IPS-18c (cell line): Measurements from ENCODE around the gene LPO.

Experiments
- H3K4me3 ChIP-seq: 2 replicates; pipeline ENCODE4 v1.7.0; 2013; ENCODE audit warnings: low read depth, mild to moderate bottlenecking, low read length, moderate library complexity; ENCODE audit not compliant: insufficient read depth
- H3K9me3 ChIP-seq: one replicate; pipeline ENCODE4 v1.6.1; 2013; ENCODE audit warnings: mild to moderate bottlenecking, low read length, moderate library complexity; ENCODE audit not compliant: control insufficient read depth, insufficient read depth

LPO gene

GRCh38 chr17:58238147-58238634, at the start of gene LPO:
Gene LPO (plus strand): TSS chr17:58238584. CDS start chr17:58242980, 4,396 bp downstream.
- Histone ChIP-seq H3K9me3 (no peaks in the 10 kb centered on the region), H3K4me3 (no peak within 1 kb of the TSS)

GRCh38 chr17:58189436-58190146, 48.8 kb upstream of the LPO start:
- H3K4me3 ChIP-seq, result no peak overlapping the region
- peaks cover 2% of the 10 kb centered on the region for H3K9me3 ChIP-seq

- Histone ChIP-seq H3K9me3 (peaks cover 2% of the 10 kb centered on the region), H3K4me3 (no peak overlapping the region)
These were observed 47.0 kb upstream of the LPO start for GRCh38 chr17:58191241-58191896.

GRCh38 chr17:58192612-58193011, 45.8 kb upstream of the LPO start, which contains the start of gene EPX:
Gene EPX (plus strand): TSS chr17:58192726. CDS start chr17:58192847, 121 bp downstream.
- peaks cover 2% of the 10 kb centered on the region for H3K9me3 ChIP-seq
- no peak within 1 kb of the TSS for H3K4me3 ChIP-seq

- Histone ChIP-seq H3K4me3 (no peak overlapping the region), H3K9me3 (peaks cover 4% of the 10 kb centered on the region)
These were observed 44.6 kb upstream of the LPO start for GRCh38 chr17:58193641-58194255.

GRCh38 chr17:58195518-58196123, 42.8 kb upstream of the LPO start:
- H3K9me3 ChIP-seq, result peaks cover 4% of the 10 kb centered on the region
- no peak overlapping the region for H3K4me3 ChIP-seq

GRCh38 chr17:58196610-58197009, 41.8 kb upstream of the LPO start:
- Histone ChIP-seq H3K9me3 (peaks cover 4% of the 10 kb centered on the region), H3K4me3 (no peak overlapping the region)

- Histone ChIP-seq H3K4me3 (no peak overlapping the region), H3K9me3 (peaks cover 2% of the 10 kb centered on the region)
These were observed 38.3 kb upstream of the LPO start for GRCh38 chr17:58200024-58200633.

GRCh38 chr17:58202859-58203258, 35.5 kb upstream of the LPO start:
- no peak overlapping the region for H3K4me3 ChIP-seq
- peaks cover 2% of the 10 kb centered on the region for H3K9me3 ChIP-seq

GRCh38 chr17:58204796-58205195, 33.6 kb upstream of the LPO start:
- Histone ChIP-seq H3K4me3 (no peak overlapping the region), H3K9me3 (no peaks in the 10 kb centered on the region)

GRCh38 chr17:58205936-58206335, 32.4 kb upstream of the LPO start:
- no peak overlapping the region for H3K4me3 ChIP-seq

GRCh38 chr17:58207451-58207850, 30.9 kb upstream of the LPO start:
- Histone ChIP-seq H3K9me3 (no peaks in the 10 kb centered on the region), H3K4me3 (no peak overlapping the region)

More at GRCh38 chr17:58205936-58206335, 32.4 kb upstream of the LPO start:
- H3K9me3 ChIP-seq, result no peaks in the 10 kb centered on the region

- no peaks in the 10 kb centered on the region for H3K9me3 ChIP-seq
- no peak overlapping the region for H3K4me3 ChIP-seq
These were observed 30.0 kb upstream of the LPO start for GRCh38 chr17:58208344-58208743.

GRCh38 chr17:58210922-58211321, 27.5 kb upstream of the LPO start:
- no peaks in the 10 kb centered on the region for H3K9me3 ChIP-seq
- no peak overlapping the region for H3K4me3 ChIP-seq

- Histone ChIP-seq H3K9me3 (no peaks in the 10 kb centered on the region), H3K4me3 (no peak overlapping the region)
These were observed 22.7 kb upstream of the LPO start for GRCh38 chr17:58215685-58216084.

GRCh38 chr17:58217766-58218165, 20.6 kb upstream of the LPO start:
- Histone ChIP-seq H3K4me3 (no peak overlapping the region), H3K9me3 (no peaks in the 10 kb centered on the region)
